ENCODE data around the gene TBC1D10A. TPM values are rescaled to one million over a fixed set of nuclear protein-coding genes. Genes with fewer than 3 reads are reported as not detected.

The TBC1D10A gene
- total RNA-seq, 1 donor from 2014 or later, result 15.3 TPM

DNA sequence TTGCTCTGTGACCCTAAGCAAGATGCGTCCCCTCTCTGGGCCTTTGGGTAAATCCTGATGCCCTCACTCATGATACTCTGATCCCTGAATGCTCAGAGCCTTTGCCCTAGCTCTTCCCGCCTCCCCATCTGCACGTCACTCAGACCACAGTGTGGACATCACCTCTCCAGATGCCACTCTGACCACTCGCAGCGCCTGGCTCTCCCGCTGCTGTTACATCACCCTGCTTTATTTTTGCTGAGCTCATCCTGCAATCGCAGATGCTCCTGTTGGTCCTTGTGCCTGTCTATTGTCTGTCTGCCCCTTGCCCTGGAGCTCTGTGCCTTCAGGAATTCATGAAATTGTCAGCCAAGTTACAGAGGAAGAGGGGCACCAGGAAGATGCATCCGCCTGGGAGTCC, 65.6 kb downstream of the TBC1D10A start:
- TF ChIP-seq, protein P1, sequence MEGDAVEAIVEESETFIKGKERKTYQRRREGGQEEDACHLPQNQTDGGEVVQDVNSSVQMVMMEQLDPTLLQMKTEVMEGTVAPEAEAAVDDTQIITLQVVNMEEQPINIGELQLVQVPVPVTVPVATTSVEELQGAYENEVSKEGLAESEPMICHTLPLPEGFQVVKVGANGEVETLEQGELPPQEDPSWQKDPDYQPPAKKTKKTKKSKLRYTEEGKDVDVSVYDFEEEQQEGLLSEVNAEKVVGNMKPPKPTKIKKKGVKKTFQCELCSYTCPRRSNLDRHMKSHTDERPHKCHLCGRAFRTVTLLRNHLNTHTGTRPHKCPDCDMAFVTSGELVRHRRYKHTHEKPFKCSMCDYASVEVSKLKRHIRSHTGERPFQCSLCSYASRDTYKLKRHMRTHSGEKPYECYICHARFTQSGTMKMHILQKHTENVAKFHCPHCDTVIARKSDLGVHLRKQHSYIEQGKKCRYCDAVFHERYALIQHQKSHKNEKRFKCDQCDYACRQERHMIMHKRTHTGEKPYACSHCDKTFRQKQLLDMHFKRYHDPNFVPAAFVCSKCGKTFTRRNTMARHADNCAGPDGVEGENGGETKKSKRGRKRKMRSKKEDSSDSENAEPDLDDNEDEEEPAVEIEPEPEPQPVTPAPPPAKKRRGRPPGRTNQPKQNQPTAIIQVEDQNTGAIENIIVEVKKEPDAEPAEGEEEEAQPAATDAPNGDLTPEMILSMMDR (conservative IDR thresholded peaks at IDR 0.05), result no peak
- peaks cover 10% of the 10 kb centered on the region for H3K4me1 Mint-ChIP-seq (ENCODE audit: unreplicated experiment)

DNA sequence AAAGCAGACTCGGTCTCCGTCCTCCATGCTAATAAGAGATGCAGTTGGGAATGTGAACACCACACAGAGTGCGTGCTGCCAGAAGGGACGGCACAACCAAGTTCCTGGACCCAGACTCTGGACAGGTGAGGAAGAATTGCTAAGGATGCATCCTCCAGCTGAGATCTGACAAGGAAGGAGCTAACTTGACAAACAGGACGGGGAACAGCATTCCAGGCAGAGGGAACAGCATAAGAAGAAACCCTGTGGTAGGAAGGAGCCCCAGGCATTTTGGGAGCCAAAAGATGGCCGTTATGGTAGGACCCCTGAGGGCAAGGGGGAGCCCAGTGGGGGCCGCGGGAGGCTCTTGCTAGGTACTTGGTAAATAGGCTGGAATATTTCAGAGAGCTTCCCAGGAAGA, 66.1 kb downstream of the TBC1D10A start:
- no peak overlapping the region for H3K27ac Mint-ChIP-seq
- H3K36me3 Mint-ChIP-seq, result no peaks in the 10 kb centered on the region
- H3K27me3 Mint-ChIP-seq, result peaks cover 7% of the 10 kb centered on the region

More for the DNA sequence above, 65.6 kb downstream of the TBC1D10A start:
- Mint-ChIP-seq H3K27ac (no peak overlapping the region), H3K36me3 (no peaks in the 10 kb centered on the region), H3K27me3 (peaks cover 7% of the 10 kb centered on the region), H3K4me3 (no peak overlapping the region), H3K9me3 (no peaks in the 10 kb centered on the region)
- no peak for DNase-seq (ENCODE audit: extremely low spot score, unreplicated experiment)

DNA sequence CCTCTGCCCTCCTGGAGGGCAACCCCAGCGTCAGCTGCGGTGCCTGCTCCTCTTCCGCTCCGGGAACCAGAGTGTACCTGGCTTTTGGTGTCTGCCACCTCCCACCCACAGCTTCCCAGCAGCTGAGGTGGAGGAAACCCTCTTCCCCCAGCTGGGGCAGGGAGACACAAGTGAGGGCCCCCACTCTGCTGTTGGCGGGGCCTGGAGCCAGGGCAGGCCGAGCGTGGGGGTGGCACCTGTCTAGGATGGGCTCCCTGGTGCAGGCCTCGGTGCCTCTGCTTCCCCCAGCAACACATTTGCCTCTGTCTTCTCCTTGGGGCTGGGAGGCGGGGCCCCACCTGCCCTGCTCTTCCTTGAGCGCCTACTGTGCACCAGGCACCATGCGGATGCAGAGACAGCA, 66.5 kb downstream of the TBC1D10A start:
- no peaks in the 10 kb centered on the region for H3K9me3 Mint-ChIP-seq
- TF ChIP-seq, protein P1 (conservative IDR thresholded peaks at IDR 0.05), result no peak
- peaks cover 7% of the 10 kb centered on the region for H3K27me3 Mint-ChIP-seq
- no peak overlapping the region for H3K27ac Mint-ChIP-seq
- no peak overlapping the region for H3K4me3 Mint-ChIP-seq
- no peaks in the 10 kb centered on the region for H3K36me3 Mint-ChIP-seq
- no peak for DNase-seq (ENCODE audit: extremely low spot score, unreplicated experiment)
- H3K4me1 Mint-ChIP-seq (ENCODE audit: unreplicated experiment), result peaks cover 11% of the 10 kb centered on the region

More for the DNA sequence above, 66.1 kb downstream of the TBC1D10A start:
- DNase-seq (ENCODE audit: extremely low spot score, unreplicated experiment), result no peak
- H3K4me3 Mint-ChIP-seq, result no peak overlapping the region
- peaks cover 11% of the 10 kb centered on the region for H3K4me1 Mint-ChIP-seq (ENCODE audit: unreplicated experiment)
- no peaks in the 10 kb centered on the region for H3K9me3 Mint-ChIP-seq
- TF ChIP-seq, protein P1 (conservative IDR thresholded peaks at IDR 0.05), result no peak

DNA sequence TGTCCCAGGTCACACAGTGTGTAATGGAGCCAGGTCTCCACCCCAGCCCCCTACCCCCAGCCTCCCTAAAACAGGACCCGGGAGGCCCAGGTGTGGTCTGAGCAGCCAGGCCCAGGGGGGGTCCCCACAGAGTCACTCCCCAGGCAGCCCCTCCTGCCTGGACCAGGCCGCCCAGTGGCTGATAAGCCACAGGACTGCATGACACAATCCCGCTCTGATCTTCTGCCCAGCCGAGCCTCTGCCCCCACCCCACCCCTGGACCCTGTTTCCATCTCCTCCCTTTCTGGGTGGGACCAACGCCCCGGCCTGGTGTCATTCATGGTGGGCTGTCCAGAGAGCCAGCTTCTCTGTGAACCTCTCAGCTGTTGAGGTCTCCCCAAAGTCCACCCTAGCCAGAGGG, 72.4 kb downstream of the TBC1D10A start:
- no peak for DNase-seq (ENCODE audit: extremely low spot score, unreplicated experiment)
- Mint-ChIP-seq H3K36me3 (no peaks in the 10 kb centered on the region), H3K4me1 (ENCODE audit: unreplicated experiment) (peaks cover 16% of the 10 kb centered on the region), H3K27ac (no peak overlapping the region), H3K4me3 (no peak overlapping the region), H3K9me3 (no peaks in the 10 kb centered on the region), H3K27me3 (no peaks in the 10 kb centered on the region)
- TF ChIP-seq, protein P1 (conservative IDR thresholded peaks at IDR 0.05), result no peak

DNA sequence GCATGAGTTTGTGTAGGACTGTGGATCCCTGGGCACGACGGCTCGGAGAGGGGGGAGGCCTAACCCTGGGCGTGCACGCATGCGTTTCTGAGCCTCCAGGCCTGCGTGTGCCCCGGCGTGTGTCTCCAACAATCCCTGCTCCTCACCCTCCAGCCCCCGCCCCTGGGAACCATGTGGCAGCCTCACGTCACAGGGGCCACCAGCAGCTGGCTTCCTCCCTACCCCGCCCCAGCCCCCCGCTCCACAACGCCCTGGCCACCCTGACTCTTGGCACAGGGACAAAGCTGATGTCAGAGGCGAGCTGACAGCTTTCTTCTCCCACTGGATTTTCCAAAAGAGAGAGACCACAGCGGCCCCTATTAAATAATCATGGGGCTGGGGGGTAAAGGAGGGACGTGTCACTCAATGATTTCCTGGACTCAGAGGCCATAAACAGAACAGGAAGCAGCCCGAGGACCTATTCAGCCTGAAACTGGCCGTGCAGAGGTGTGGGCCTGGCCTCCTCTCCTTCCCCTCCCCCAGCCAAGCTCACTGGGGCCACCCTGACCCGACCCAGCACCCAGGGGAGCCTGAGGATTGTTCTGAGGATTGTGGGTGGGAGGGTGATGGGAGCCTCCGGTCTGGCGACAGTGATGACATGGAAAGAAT, 73.4 kb downstream of the TBC1D10A start:
- Mint-ChIP-seq H3K4me1 (ENCODE audit: unreplicated experiment) (peaks cover 20% of the 10 kb centered on the region), H3K27ac (peak overlapping the region; percentile 35), H3K36me3 (no peaks in the 10 kb centered on the region), H3K27me3 (peaks cover 3% of the 10 kb centered on the region), H3K9me3 (no peaks in the 10 kb centered on the region), H3K4me3 (peak overlapping the region; percentile 49)
- DNase-seq (ENCODE audit: extremely low spot score, unreplicated experiment), result no peak
- TF ChIP-seq, protein P1 (conservative IDR thresholded peaks at IDR 0.05), result no peak

Measured in type B pancreatic cell (in vitro differentiated cells).